H1 (cell line): Measurements from ENCODE around the gene MYH11. TPM values are rescaled to one million over a fixed set of nuclear protein-coding genes. Genes with fewer than 3 reads are reported as not detected.

ENCODE experiments used
- CTCF ChIA-PET: fragments of 300-600 bp; sonication (Branson Sonifier 250); formaldehyde crosslinking; loops from one replicate; lab custom pipeline; 2021; ENCODE audit not compliant: partially characterized antibody; lab: Charles Lee
- POLR2A ChIA-PET: fragments of 300-600 bp; sonication (Branson Sonifier 250); formaldehyde crosslinking; loops from one replicate; lab custom pipeline; 2021; ENCODE audit warnings: inconsistent platforms; ENCODE audit not compliant: partially characterized antibody; lab: Charles Lee
- DNase-seq, 2 experiments: peaks; one replicate each; pipeline versions ENCODE4 v3.0.0 to v3.0.0-alpha.2; 2010 to 2022; ENCODE audit warnings: low spot score in 2 of 2, low read depth in 1 of 2, mixed read lengths in 1 of 2
- FAIRE-seq: peaks from 2 replicates; lab custom pipeline; 2011; peaks lifted over from hg19 to GRCh38; lab: Jason Lieb, UNC
- H2AFZ ChIP-seq: 2 replicates; pipeline ENCODE4 v1.8.1; 2012; ENCODE audit warnings: low read length, inconsistent platforms
- H2AK5ac ChIP-seq: 2 replicates; pipeline ENCODE4 v1.6.1; 2013; ENCODE audit warnings: low read depth, low read length
- H2BK120ac ChIP-seq: replicated peaks from 2 replicates; pipeline ENCODE3; 2013; ENCODE audit warnings: low read depth, low read length, inconsistent platforms
- H2BK12ac ChIP-seq: 2 replicates; pipeline ENCODE4 v1.6.1; 2013; ENCODE audit warnings: low read depth, low read length
- H2BK15ac ChIP-seq: 2 replicates; pipeline ENCODE4 v1.6.1; 2013; ENCODE audit warnings: low read length
- H2BK20ac ChIP-seq: 2 replicates; pipeline ENCODE4 v1.6.1; 2013; ENCODE audit warnings: low read length
- H2BK5ac ChIP-seq: 2 replicates; pipeline ENCODE4 v1.6.1; 2013; ENCODE audit warnings: low read depth, low read length
- H3K14ac ChIP-seq: 2 replicates; pipeline ENCODE4 v1.6.1; 2013; ENCODE audit warnings: inconsistent platforms; ENCODE audit not compliant: insufficient read length
- H3K18ac ChIP-seq: 2 replicates; pipeline ENCODE4 v1.6.1; 2013; ENCODE audit warnings: low read length; ENCODE audit errors: extremely low read depth
- H3K23ac ChIP-seq: 2 replicates; pipeline ENCODE4 v1.6.1; 2013; ENCODE audit warnings: inconsistent platforms; ENCODE audit not compliant: insufficient read length
- H3K23me2 ChIP-seq: 2 replicates; pipeline ENCODE4 v1.6.1; 2013; ENCODE audit warnings: low read depth, low read length
- H3K27ac ChIP-seq: 2 replicates; pipeline ENCODE4 v1.6.1; 2011; ENCODE audit warnings: low read depth, low read length, inconsistent platforms
- H3K27me3 ChIP-seq, 4 experiments: replicated peaks in 1 of 4; 1 replicate in 1 of 4; 2 replicates in 3 of 4; pipeline versions ENCODE4 v1.6.1 to v1.8.1; 2011 to 2013; ENCODE audit warnings: low read length in 3 of 4, mild to moderate bottlenecking in 3 of 4, inconsistent platforms in 2 of 4, mixed read lengths in 2 of 4, moderate library complexity in 1 of 4; ENCODE audit not compliant: control insufficient read depth in 3 of 4, insufficient read depth in 3 of 4; ENCODE audit errors: extremely low read depth in 1 of 4
- H3K36me3 ChIP-seq, 4 experiments: 2 replicates each; pipeline versions ENCODE4 v1.6.1 to v1.8.1; 2011 to 2013; ENCODE audit warnings: mild to moderate bottlenecking in 4 of 4, low read length in 3 of 4, moderate library complexity in 2 of 4, control low read depth in 1 of 4, inconsistent platforms in 1 of 4; ENCODE audit not compliant: insufficient read depth in 4 of 4, control insufficient read depth in 2 of 4
- H3K4ac ChIP-seq: replicated peaks from 2 replicates; pipeline ENCODE3; 2013; ENCODE audit warnings: low read length, low read depth, mixed read lengths, inconsistent platforms; ENCODE audit not compliant: insufficient read length
- H3K4me1 ChIP-seq, 4 experiments: replicated peaks in 1 of 4; 1 replicate in 1 of 4; 2 replicates in 3 of 4; pipeline versions ENCODE4 v1.6.1 to v1.8.1; 2011 to 2013; ENCODE audit warnings: low read length in 3 of 4, inconsistent platforms in 2 of 4, mixed read lengths in 1 of 4; ENCODE audit not compliant: insufficient read depth in 4 of 4, control insufficient read depth in 3 of 4
- H3K4me2 ChIP-seq, 2 experiments: 2 replicates each; pipeline versions ENCODE4 v1.6.1 to v1.8.1; 2011 to 2013; ENCODE audit warnings: low read depth in 2 of 2, low read length in 2 of 2, control low read depth in 1 of 2, inconsistent platforms in 1 of 2, mild to moderate bottlenecking in 1 of 2; ENCODE audit not compliant: insufficient read depth in 1 of 2
- H3K4me3 ChIP-seq, 4 experiments: fragments of 200-600, 300-600 bp in 1 of 4; sonication (generic), shearing (Covaris generic), sonication (Bioruptor Twin) in 1 of 4; 2 replicates each; pipeline versions ENCODE4 v1.5.1 to v1.8.1; 2011 to 2016; ENCODE audit warnings: low read length in 4 of 4, low read depth in 3 of 4, control low read depth in 2 of 4, inconsistent platforms in 2 of 4, mild to moderate bottlenecking in 2 of 4, mixed read lengths in 1 of 4, moderate library complexity in 1 of 4; ENCODE audit not compliant: insufficient read depth in 2 of 4; ENCODE audit errors: extremely low read depth in 1 of 4
- H3K56ac ChIP-seq: replicated peaks from 2 replicates; pipeline ENCODE3; 2013; ENCODE audit warnings: low read depth, mild to moderate bottlenecking, mixed read lengths, low read length, inconsistent platforms; ENCODE audit not compliant: insufficient read length
- H3K79me1 ChIP-seq: 2 replicates; pipeline ENCODE4 v1.6.1; 2013; ENCODE audit warnings: low read depth, low read length, control low read depth
- H3K79me2 ChIP-seq, 2 experiments: 2 replicates each; pipeline versions ENCODE4 v1.6.1 to v1.8.1; 2012 to 2013; ENCODE audit warnings: low read length in 2 of 2, mild to moderate bottlenecking in 2 of 2, inconsistent platforms in 1 of 2; ENCODE audit not compliant: insufficient read depth in 2 of 2, control insufficient read depth in 1 of 2
- H3K9ac ChIP-seq, 4 experiments: replicated peaks in 1 of 4; 1 replicate in 1 of 4; 2 replicates in 3 of 4; pipeline versions ENCODE4 v1.6.1 to v1.8.1; 2011 to 2013; ENCODE audit warnings: low read depth in 3 of 4, low read length in 3 of 4, control low read depth in 2 of 4, mild to moderate bottlenecking in 2 of 4, moderate library complexity in 2 of 4, inconsistent platforms in 1 of 4; ENCODE audit errors: extremely low read depth in 1 of 4
- H3K9me3 ChIP-seq, 2 experiments: 2 replicates each; pipeline versions ENCODE4 v1.6.1 to v1.8.1; 2012 to 2013; ENCODE audit warnings: mild to moderate bottlenecking in 2 of 2, moderate library complexity in 2 of 2, control low read depth in 1 of 2, inconsistent platforms in 1 of 2, low read depth in 1 of 2, low read length in 1 of 2, mixed read lengths in 1 of 2; ENCODE audit not compliant: insufficient read depth in 2 of 2
- H4K20me1 ChIP-seq, 2 experiments: replicated peaks in 1 of 2; 2 replicates each; pipeline versions ENCODE3 to v1.8.1; 2011 to 2013; ENCODE audit warnings: inconsistent platforms in 2 of 2, low read length in 2 of 2, mild to moderate bottlenecking in 1 of 2; ENCODE audit not compliant: insufficient read depth in 2 of 2, control insufficient read depth in 1 of 2
- H4K5ac ChIP-seq: 2 replicates; pipeline ENCODE4 v1.6.1; 2013; ENCODE audit warnings: low read length, low read depth, mixed read lengths, inconsistent platforms; ENCODE audit not compliant: insufficient read length
- H4K8ac ChIP-seq: 2 replicates; pipeline ENCODE4 v1.8.0; 2013; ENCODE audit warnings: mild to moderate bottlenecking, moderate library complexity, low read length, inconsistent platforms; ENCODE audit not compliant: insufficient read depth; ENCODE audit errors: extremely low read depth
- H4K91ac ChIP-seq: replicated peaks from 2 replicates; pipeline ENCODE3; 2013; ENCODE audit warnings: low read length, mixed read lengths, inconsistent platforms; ENCODE audit not compliant: insufficient read length
- ASH2L ChIP-seq: fragments of 200-600, 300-600 bp; sonication (generic); IDR thresholded peaks from one replicate; pipeline ENCODE4 v1.7.1; 2017; ENCODE audit warnings: low read length
- CTBP2 ChIP-seq: IDR thresholded peaks from 2 replicates; pipeline ENCODE4 v1.7.0; 2011; ENCODE audit warnings: borderline replicate concordance, mild to moderate bottlenecking, moderate library complexity, mixed read lengths, low read length; ENCODE audit not compliant: insufficient read depth, insufficient read length
- EGR1 ChIP-seq: IDR thresholded peaks from 2 replicates; pipeline ENCODE4 v1.6.1; 2011; ENCODE audit warnings: low read depth, low read length, borderline replicate concordance
- GABPA ChIP-seq: IDR thresholded peaks from 2 replicates; pipeline ENCODE4 v1.6.1; 2011; ENCODE audit warnings: mild to moderate bottlenecking, low read length, moderate library complexity, borderline replicate concordance; ENCODE audit not compliant: insufficient read depth
- NRF1 ChIP-seq: IDR thresholded peaks from 2 replicates; pipeline ENCODE4 v1.6.1; 2011; ENCODE audit warnings: mild to moderate bottlenecking, low read depth, low read length, improper control_type of control experiment
- POLR2AphosphoS5 ChIP-seq: IDR thresholded peaks from 2 replicates; pipeline ENCODE4 v1.6.1; 2011; ENCODE audit warnings: low read depth, low read length
- POU5F1 ChIP-seq: IDR thresholded peaks from 2 replicates; pipeline ENCODE4 v1.6.1; 2011; ENCODE audit warnings: low read depth, mild to moderate bottlenecking, low read length, moderate library complexity
- RFX5 ChIP-seq: IDR thresholded peaks from 2 replicates; pipeline ENCODE4 v1.6.1; 2011; ENCODE audit warnings: low read depth, low read length, improper control_type of control experiment, borderline replicate concordance
- SAP30 ChIP-seq: fragments of 300-600 bp; sonication (generic); IDR thresholded peaks from 2 replicates; pipeline ENCODE4 v1.7.1; 2012; ENCODE audit warnings: low read length, moderate library complexity, mild to moderate bottlenecking, inconsistent platforms; ENCODE audit not compliant: insufficient read depth, insufficient replicate concordance
- TAF7 ChIP-seq: optimal IDR thresholded peaks from 2 replicates; pipeline ENCODE3; 2011; ENCODE audit warnings: low read depth, mild to moderate bottlenecking, inconsistent platforms, low read length, moderate library complexity, borderline replicate concordance
- TEAD4 ChIP-seq: IDR thresholded peaks from 2 replicates; pipeline ENCODE4 v1.6.1; 2012; ENCODE audit warnings: low read depth, low read length, inconsistent platforms, mixed read lengths
- WGBS, 2 experiments: shearing (Covaris generic) in 1 of 2; methylation state at CpG; one replicate each; pipeline versions ENCODE4 v1.1.6 to v1.1.7; 2013 to 2015; ENCODE audit warnings: low lambda C conversion rate in 2 of 2, mixed read lengths in 2 of 2, inconsistent platforms in 1 of 2, low coverage in 1 of 2, missing lambda C conversion rate in 1 of 2; ENCODE audit not compliant: insufficient replicate concordance in 2 of 2, insufficient coverage in 1 of 2, insufficient read length in 1 of 2; ENCODE audit errors: extremely low coverage in 1 of 2, missing lambda C conversion rate in 1 of 2; 5-methylcytosine and 5-hydroxymethylcytosine counted together
- polyA plus RNA-seq, 7 experiments: library from polyadenylated mRNA; depleted of rRNA in 3 of 7; stranded (reverse) in 5 of 7; unstranded in 2 of 7; fragments of >200 nt in 5 of 7; fragments of 200-250 nt in 2 of 7; gene quantifications; 1 replicate in 5 of 7; 2 replicates in 1 of 7; 4 replicates in 1 of 7; pipeline versions ENCODE4 v1.2.1 to v1.2.3, GENCODE V29; 2011 to 2013; ENCODE audit warnings: missing spikeins in 2 of 7, mixed read lengths in 2 of 7
- total RNA-seq: library from RNA; stranded (reverse); fragmentation: NEBNext Ultra II Directional; extraction: Animal tissue kit (Norgen Biotek cat#: 25700); gene quantifications from 2 replicates; pipeline ENCODE4 v1.2.1, GENCODE V29; 2021
- TF ChIP-seq, protein P1 (sequence below): IDR thresholded peaks from 2 replicates; pipeline ENCODE4 v1.6.1; 2011; ENCODE audit warnings: low read length, improper control_type of control experiment

MYH11 gene
- total and polyA plus RNA-seq, 2 of the 8 experiments (the other 6 are each of a cell fraction or from before 2014, with no cell fraction given) = 0.11 to 0.78 TPM

DNA sequence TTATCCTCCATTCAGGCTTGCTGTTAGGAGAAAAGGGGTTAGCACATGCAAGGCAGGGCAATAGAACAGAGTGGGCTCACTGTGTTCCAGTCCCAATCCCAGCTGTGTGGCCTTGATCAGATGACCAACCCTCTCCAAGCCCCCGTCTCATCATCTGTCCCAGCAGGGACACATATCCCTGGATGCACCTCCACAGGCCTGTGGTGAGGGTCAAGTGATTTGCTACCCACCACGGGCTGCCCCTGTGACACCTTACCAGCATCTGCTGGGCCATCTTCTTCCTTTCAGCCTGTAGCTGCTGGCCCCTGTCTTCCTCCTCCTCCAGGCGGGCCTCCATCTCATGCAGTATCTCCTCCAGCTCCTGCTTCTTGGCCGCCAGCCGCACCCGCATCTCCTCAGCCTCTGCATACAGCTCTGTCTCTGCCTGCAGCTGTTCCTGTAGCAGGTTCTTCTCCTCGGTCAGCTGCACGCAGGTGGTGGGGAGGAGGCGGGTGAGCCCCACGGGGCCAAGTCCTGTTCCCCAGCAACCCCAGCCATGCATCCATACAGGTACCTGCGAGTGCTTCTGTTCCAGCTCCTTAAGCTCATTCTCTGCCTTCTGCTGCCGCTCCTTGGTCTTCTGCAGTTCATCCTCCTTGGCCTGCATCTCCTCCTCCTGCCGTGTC, 115.5 kb downstream of the MYH11 start:
- Histone ChIP-seq H3K9me3 (no peaks in the 10 kb centered on the region; a peak in 1 of 4 replicates), H3K14ac (no peak overlapping the region), H3K9ac (no peak overlapping the region), H3K4ac (no peak overlapping the region), H4K91ac (no peak overlapping the region), H3K27me3 (no peaks in the 10 kb centered on the region), H3K36me3 (no peaks in the 10 kb centered on the region), H3K18ac (no peak overlapping the region), H4K20me1 (no peaks in the 10 kb centered on the region), H2BK20ac (no peak overlapping the region), H2AK5ac (no peak overlapping the region), H3K23me2 (no peaks in the 10 kb centered on the region), H2BK15ac (no peak overlapping the region), H2BK12ac (no peak overlapping the region), H4K5ac (no peak overlapping the region), H3K23ac (no peak overlapping the region), H4K8ac (no peak overlapping the region; the same call in none of the 2 replicates), H3K56ac (no peak overlapping the region), H3K4me2 (no peak overlapping the region), H3K79me2 (no peaks in the 10 kb centered on the region), H3K4me1 (no peaks in the 10 kb centered on the region; a peak in 1 of 7 replicates), H3K79me1 (no peaks in the 10 kb centered on the region), H3K4me3 (no peak overlapping the region), H2AFZ (no peak overlapping the region), H2BK5ac (no peak overlapping the region), H3K27ac (no peak overlapping the region), H2BK120ac (no peak overlapping the region)
- WGBS, 2 experiments = 85% methylated on average over 13 of the region's 13 CpGs; no CpG with 5 or more reads in 1 of the 2 experiments
- FAIRE-seq (no peak), DNase-seq (no peak)
- ChIA-PET POLR2A (interaction anchor here (1.0 to 1.9 kb wide), 2 partner anchors 11 to 14 kb away, joined by 3 to 7 read pairs; no protein-coding TSS in a partner anchor), CTCF (interaction anchor here (0.8 to 1.9 kb wide), 6 partner anchors 10 to 82 kb away, joined by 3 to 10 read pairs (median 4); no protein-coding TSS in a partner anchor)
- TF ChIP-seq NRF1 = no peak
- no peak for TF ChIP-seq TEAD4
- no peak for TF ChIP-seq RFX5
- no peak for TF ChIP-seq POLR2AphosphoS5
- TF ChIP-seq GABPA = no peak
- TF ChIP-seq SAP30 = no peak
- no peak for TF ChIP-seq EGR1
- TF ChIP-seq ASH2L = no peak
- no peak for TF ChIP-seq TAF7
- no peak for TF ChIP-seq POU5F1
- TF ChIP-seq, protein P1, sequence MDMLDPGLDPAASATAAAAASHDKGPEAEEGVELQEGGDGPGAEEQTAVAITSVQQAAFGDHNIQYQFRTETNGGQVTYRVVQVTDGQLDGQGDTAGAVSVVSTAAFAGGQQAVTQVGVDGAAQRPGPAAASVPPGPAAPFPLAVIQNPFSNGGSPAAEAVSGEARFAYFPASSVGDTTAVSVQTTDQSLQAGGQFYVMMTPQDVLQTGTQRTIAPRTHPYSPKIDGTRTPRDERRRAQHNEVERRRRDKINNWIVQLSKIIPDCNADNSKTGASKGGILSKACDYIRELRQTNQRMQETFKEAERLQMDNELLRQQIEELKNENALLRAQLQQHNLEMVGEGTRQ = no peak
- TF ChIP-seq CTBP2 = no peak
